IMR-90 (cell line): ENCODE measurements around the gene EML1. TPM values are rescaled to one million over a fixed set of nuclear protein-coding genes. Genes with fewer than 3 reads are reported as not detected.

Experiments used
- ATAC-seq: fragments of 200-7000 bp; cut with Tn5 transposase; 2 replicates; pipeline ENCODE4 v1.9.1; 2020; ENCODE audit warnings: low read depth, mild to moderate bottlenecking, moderate library complexity
- BruUV-seq: library from RNA; stranded (reverse); fragments of 400-500 nt; replicated peaks from 2 replicates; lab custom pipeline; 2021; lab: Mats Ljungman, UMichigan
- CTCF ChIA-PET: fragments of 300-600 bp; formaldehyde crosslinking; extraction: SDS; loops from one replicate; lab custom pipeline; 2021; ENCODE audit warnings: antibody characterized with exemption; lab: Yijun Ruan, JAX
- POLR2A ChIA-PET: fragments of 300-600 bp; sonication (Branson Sonifier 250); formaldehyde crosslinking; loops from one replicate; lab custom pipeline; 2022; ENCODE audit warnings: antibody characterized with exemption; ENCODE audit not compliant: unreplicated experiment; lab: Charles Lee
- DNase-seq: peaks from one replicate; pipeline ENCODE4 v3.0.0; 2013
- H2AFZ ChIP-seq: replicated peaks from 2 replicates; pipeline ENCODE3; 2013; ENCODE audit warnings: low read length, mild to moderate bottlenecking; ENCODE audit not compliant: poor library complexity
- H2AK5ac ChIP-seq: 2 replicates; pipeline ENCODE4 v1.6.1; 2013; ENCODE audit warnings: low read depth, low read length, inconsistent platforms
- H2AK9ac ChIP-seq: replicated peaks from 2 replicates; pipeline ENCODE3; 2013; ENCODE audit warnings: mild to moderate bottlenecking, low read depth, low read length, moderate library complexity; ENCODE audit not compliant: poor library complexity
- H2BK120ac ChIP-seq: 2 replicates; pipeline ENCODE4 v1.6.1; 2013; ENCODE audit warnings: low read depth, low read length, inconsistent platforms
- H2BK15ac ChIP-seq: 3 replicates; pipeline ENCODE4 v1.6.1; 2013; ENCODE audit warnings: low read depth, low read length, inconsistent platforms
- H2BK20ac ChIP-seq: 2 replicates; pipeline ENCODE4 v1.6.1; 2013; ENCODE audit warnings: low read depth, mild to moderate bottlenecking, inconsistent platforms, low read length, moderate library complexity
- H2BK5ac ChIP-seq: 2 replicates; pipeline ENCODE4 v1.6.1; 2013; ENCODE audit warnings: mild to moderate bottlenecking, low read depth, low read length, inconsistent platforms; ENCODE audit not compliant: poor library complexity, severe bottlenecking
- H3K14ac ChIP-seq: replicated peaks from 2 replicates; pipeline ENCODE4 v1.6.1; 2013; ENCODE audit warnings: low read depth, low read length, inconsistent platforms
- H3K18ac ChIP-seq: 2 replicates; pipeline ENCODE4 v1.6.1; 2013; ENCODE audit warnings: low read depth, low read length, control low read depth
- H3K23ac ChIP-seq: 2 replicates; pipeline ENCODE4 v1.6.1; 2013; ENCODE audit warnings: low read depth, low read length, inconsistent platforms
- H3K27ac ChIP-seq: 2 replicates; pipeline ENCODE4 v1.5.1; 2013; ENCODE audit warnings: mild to moderate bottlenecking, control low read depth, low read length; ENCODE audit not compliant: insufficient read depth
- H3K27me3 ChIP-seq: 2 replicates; pipeline ENCODE4 v1.6.1; 2013; ENCODE audit warnings: low read length; ENCODE audit not compliant: control insufficient read depth, insufficient read depth
- H3K36me3 ChIP-seq: 2 replicates; pipeline ENCODE4 v1.6.1; 2013; ENCODE audit warnings: low read length, mixed read lengths; ENCODE audit not compliant: control insufficient read depth, insufficient read depth
- H3K4ac ChIP-seq: 2 replicates; pipeline ENCODE4 v1.6.1; 2013; ENCODE audit warnings: low read depth, low read length, inconsistent platforms
- H3K4me1 ChIP-seq: 2 replicates; pipeline ENCODE4 v1.6.1; 2013; ENCODE audit warnings: low read length, mixed read lengths; ENCODE audit not compliant: control insufficient read depth, insufficient read depth
- H3K4me2 ChIP-seq: 2 replicates; pipeline ENCODE4 v1.6.1; 2013; ENCODE audit warnings: low read depth, mild to moderate bottlenecking, control low read depth, low read length, moderate library complexity
- H3K4me3 ChIP-seq: 2 replicates; pipeline ENCODE4 v1.5.1; 2013; ENCODE audit warnings: low read depth, mild to moderate bottlenecking, control low read depth, low read length, moderate library complexity; ENCODE audit not compliant: insufficient read depth
- H3K56ac ChIP-seq: 2 replicates; pipeline ENCODE4 v1.6.1; 2013; ENCODE audit warnings: low read length, inconsistent platforms; ENCODE audit not compliant: insufficient read depth; ENCODE audit errors: extremely low read depth
- H3K79me1 ChIP-seq, 2 experiments: 2 replicates each; pipeline ENCODE4 v1.6.1; 2013; ENCODE audit warnings: low read length in 2 of 2, inconsistent platforms in 1 of 2, low read depth in 1 of 2
- H3K9ac ChIP-seq: 2 replicates; pipeline ENCODE4 v1.6.1; 2013; ENCODE audit warnings: low read depth, low read length, control low read depth
- H3K9me1 ChIP-seq: 2 replicates; pipeline ENCODE4 v1.6.1; 2013; ENCODE audit warnings: low read length, inconsistent platforms; ENCODE audit not compliant: insufficient read depth
- H3K9me3 ChIP-seq: 2 replicates; pipeline ENCODE4 v1.6.1; 2013; ENCODE audit warnings: low read length; ENCODE audit not compliant: control insufficient read depth, insufficient read depth
- H4K20me1 ChIP-seq: 2 replicates; pipeline ENCODE4 v1.6.1; 2013; ENCODE audit warnings: low read length, inconsistent platforms; ENCODE audit not compliant: insufficient read depth
- H4K5ac ChIP-seq: 2 replicates; pipeline ENCODE4 v1.6.1; 2013; ENCODE audit warnings: mild to moderate bottlenecking, low read depth, low read length, control low read depth
- H4K8ac ChIP-seq, 2 experiments: 2 replicates each; pipeline ENCODE4 v1.6.1; 2013; ENCODE audit warnings: low read depth in 2 of 2, low read length in 2 of 2, control low read depth in 1 of 2, inconsistent platforms in 1 of 2
- H4K91ac ChIP-seq: 2 replicates; pipeline ENCODE4 v1.6.1; 2013; ENCODE audit warnings: low read depth, low read length, inconsistent platforms; ENCODE audit not compliant: insufficient read depth
- BHLHE40 ChIP-seq: fragments of 150-350 bp; IDR thresholded peaks from 2 replicates; pipeline ENCODE4 v1.6.1; 2016; ENCODE audit warnings: mild to moderate bottlenecking, low read depth, low read length
- CEBPB ChIP-seq: IDR thresholded peaks from 2 replicates; pipeline ENCODE4 v1.6.1; 2012; ENCODE audit warnings: low read depth, low read length, improper control_type of control experiment
- CHD1 ChIP-seq: IDR thresholded peaks from 2 replicates; pipeline ENCODE4 v1.6.1; 2012; ENCODE audit warnings: low read depth, low read length, improper control_type of control experiment
- CTCF ChIP-seq: conservative IDR thresholded peaks from 2 replicates; pipeline ENCODE4 v1.5.1; 2012; ENCODE audit warnings: mild to moderate bottlenecking, low read depth, low read length, improper control_type of control experiment
- ELK1 ChIP-seq: fragments of 150-350 bp; IDR thresholded peaks from 2 replicates; pipeline ENCODE4 v1.6.1; 2016; ENCODE audit warnings: low read depth, mild to moderate bottlenecking, low read length, moderate library complexity, borderline replicate concordance
- FOS ChIP-seq: fragments of 150-350 bp; IDR thresholded peaks from 2 replicates; pipeline ENCODE4 v1.6.1; 2016; ENCODE audit warnings: low read depth, low read length
- MAFK ChIP-seq: IDR thresholded peaks from 2 replicates; pipeline ENCODE4 v1.6.1; 2012; ENCODE audit warnings: low read depth, low read length, improper control_type of control experiment
- MAZ ChIP-seq: IDR thresholded peaks from 2 replicates; pipeline ENCODE4 v1.6.1; 2012; ENCODE audit warnings: low read depth, mild to moderate bottlenecking, low read length, improper control_type of control experiment, moderate library complexity, borderline replicate concordance
- MXI1 ChIP-seq: IDR thresholded peaks from 2 replicates; pipeline ENCODE4 v1.6.1; 2012; ENCODE audit warnings: low read depth, mild to moderate bottlenecking, low read length, moderate library complexity, borderline replicate concordance
- NFE2L2 ChIP-seq: fragments of 150-350 bp; IDR thresholded peaks from 2 replicates; pipeline ENCODE4 v1.6.1; 2016; ENCODE audit warnings: low read depth, mild to moderate bottlenecking, low read length
- POLR2A ChIP-seq: IDR thresholded peaks from 2 replicates; pipeline ENCODE4 v1.6.1; 2012; ENCODE audit warnings: mild to moderate bottlenecking, low read depth, low read length
- RAD21 ChIP-seq: IDR thresholded peaks from 2 replicates; pipeline ENCODE4 v1.6.1; 2012; ENCODE audit warnings: low read length, improper control_type of control experiment
- RCOR1 ChIP-seq: IDR thresholded peaks from 2 replicates; pipeline ENCODE4 v1.6.1; 2012; ENCODE audit warnings: mild to moderate bottlenecking, low read length, improper control_type of control experiment; ENCODE audit not compliant: insufficient replicate concordance
- RFX5 ChIP-seq: IDR thresholded peaks from 2 replicates; pipeline ENCODE4 v1.8.0; 2012; ENCODE audit warnings: low read depth, mild to moderate bottlenecking, low read length, moderate library complexity
- SMC3 ChIP-seq: fragments of 150-350 bp; IDR thresholded peaks from 2 replicates; pipeline ENCODE4 v1.6.1; 2016; ENCODE audit warnings: low read depth, mild to moderate bottlenecking, antibody characterized with exemption, low read length, moderate library complexity
- USF2 ChIP-seq: fragments of 150-350 bp; IDR thresholded peaks from 2 replicates; pipeline ENCODE4 v1.6.1; 2017; ENCODE audit warnings: mild to moderate bottlenecking, antibody characterized with exemption, low read length, low read depth
- WGBS, 2 experiments: methylation state at CpG; one replicate each; pipeline versions ENCODE4 v1.1.5 to v1.1.7; 2013; ENCODE audit warnings: missing lambda C conversion rate in 2 of 2; ENCODE audit not compliant: insufficient read length in 1 of 2; ENCODE audit errors: extremely low coverage in 2 of 2; 5-methylcytosine and 5-hydroxymethylcytosine counted together
- dilution Hi-C: fragments of 300-500 bp; cut with HindIII; formaldehyde crosslinking; loops from one replicate; pipeline ENCODE4 v1.14.3; 2018; ENCODE audit warnings: low sequenced_read_pairs; ENCODE audit not compliant: unreplicated experiment
- in situ Hi-C: fragments of 300-500 bp; cut with MboI; formaldehyde crosslinking; loops from 3 replicates; pipeline ENCODE4 v1.14.3; 2019; ENCODE audit warnings: low sequenced_read_pairs, inconsistent platforms, mixed read lengths
- intact Hi-C: fragments of 100-400 bp; cut with micrococcal nuclease; formaldehyde crosslinking; loops from 2 replicates; pipeline ENCODE4 v1.10.0; 2022
- polyA plus RNA-seq, 3 experiments: library from polyadenylated mRNA; depleted of rRNA; stranded (reverse); fragments of >200 nt; gene quantifications; 2 replicates each; pipeline ENCODE4 v1.2.3, GENCODE V29; 2012; ENCODE audit warnings: low replicate concordance in 1 of 3
- total RNA-seq: library from RNA; depleted of rRNA; stranded (reverse); fragments of >200 nt; gene quantifications from 2 replicates; pipeline ENCODE4 v1.2.3, GENCODE V29; 2012

The EML1 gene
- total and polyA plus RNA-seq, 2 of the 4 experiments (the other 2 are of a cell fraction): 14.0 to 42.3 TPM

- intact Hi-C loops: no loop called here
- H4K5ac ChIP-seq: no peak overlapping the region
Observed at GRCh38 chr14:99941211-99941610, 148.0 kb downstream of the EML1 start.

More at GRCh38 chr14:99941211-99941610, 148.0 kb downstream of the EML1 start:
- in situ Hi-C loops: no loop called here
- no peaks in the 10 kb centered on the region for H3K9me1 ChIP-seq
- no peak for ATAC-seq
- CTCF ChIA-PET: no interaction called here
- no peak overlapping the region for H3K27ac ChIP-seq
- no peaks in the 10 kb centered on the region for H3K27me3 ChIP-seq
- no peak overlapping the region for H3K18ac ChIP-seq
- H2BK5ac ChIP-seq: no peak overlapping the region
- H2AK9ac ChIP-seq: no peak overlapping the region
- POLR2A ChIA-PET: no interaction called here
- no peak overlapping the region for H3K4me3 ChIP-seq
- no TSS peak for BruUV-seq
- no peak for DNase-seq
- no peak overlapping the region for H3K56ac ChIP-seq
- no peak overlapping the region for H2AFZ ChIP-seq
- no peak overlapping the region for H2AK5ac ChIP-seq
- no peak overlapping the region for H2BK20ac ChIP-seq
- no peak overlapping the region for H4K91ac ChIP-seq
- dilution Hi-C loops: no loop called here
- H3K4me2 ChIP-seq: no peak overlapping the region
- H2BK120ac ChIP-seq: no peak overlapping the region
- H3K4me1 ChIP-seq: peaks cover 1% of the 10 kb centered on the region; the same call in 1 of the 2 replicates
- no peaks in the 10 kb centered on the region for H4K20me1 ChIP-seq
- no peaks in the 10 kb centered on the region for H3K79me1 ChIP-seq
- H4K8ac ChIP-seq: no peak overlapping the region
- no peak overlapping the region for H2BK15ac ChIP-seq
- no peak overlapping the region for H3K4ac ChIP-seq
- peaks cover 41% of the 10 kb centered on the region for H3K36me3 ChIP-seq
- no peak overlapping the region for H3K14ac ChIP-seq
- TF ChIP-seq BHLHE40 (no peak), RFX5 (no peak), NFE2L2 (no peak), ELK1 (no peak), CHD1 (no peak), MAFK (no peak), POLR2A (no peak), CEBPB (no peak), CTCF (no peak), RAD21 (no peak), FOS (no peak), MXI1 (no peak), RCOR1 (no peak), MAZ (no peak), SMC3 (no peak), USF2 (no peak)
- no peaks in the 10 kb centered on the region for H3K9me3 ChIP-seq
- no peak overlapping the region for H3K23ac ChIP-seq
- no peak overlapping the region for H3K9ac ChIP-seq
- no CpG with 5 or more reads among the region's 1 CpG for WGBS, 2 experiments
